ENCODE data around the gene CPTP. TPM values are rescaled to one million over a fixed set of nuclear protein-coding genes. Genes with fewer than 3 reads are reported as not detected.

Gene CPTP
- total RNA-seq, 1 donor: 17.7 TPM

GRCh38 chr1:1373815-1374588 lies 49.4 kb downstream of the CPTP start:
- no peak for DNase-seq (ENCODE audit: low read depth)
- H3K4me3 ChIP-seq (ENCODE audit: low read depth, low read length): peak overlapping the region; percentile 90
- TF ChIP-seq CTCF (IDR thresholded peaks at IDR 0.05; ENCODE audit: insufficient read depth, low read length): no peak

DNA sequence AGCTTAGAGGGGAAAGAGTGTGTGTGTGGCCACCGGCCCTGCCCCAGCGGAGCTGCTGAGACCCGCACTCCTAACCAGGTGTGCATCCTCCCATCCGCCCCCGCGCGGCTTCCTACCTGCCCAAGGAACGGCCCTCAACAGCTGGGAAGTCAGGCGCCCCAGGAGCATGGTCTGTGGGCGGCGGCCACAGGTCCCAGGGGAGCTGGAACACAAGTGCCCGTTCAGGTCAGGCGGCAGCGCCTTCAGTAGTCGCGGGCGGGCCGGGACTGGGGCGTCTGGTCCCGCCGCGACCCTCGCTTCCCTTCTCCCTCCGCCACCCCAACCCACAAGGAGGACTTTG lies 50.0 kb downstream of the CPTP start:
- no peak for TF ChIP-seq CTCF (IDR thresholded peaks at IDR 0.05; ENCODE audit: insufficient read depth, low read length)
- DNase-seq (ENCODE audit: low read depth): no peak
- H3K4me3 ChIP-seq (ENCODE audit: low read depth, low read length): peak overlapping the region; percentile 90

DNA sequence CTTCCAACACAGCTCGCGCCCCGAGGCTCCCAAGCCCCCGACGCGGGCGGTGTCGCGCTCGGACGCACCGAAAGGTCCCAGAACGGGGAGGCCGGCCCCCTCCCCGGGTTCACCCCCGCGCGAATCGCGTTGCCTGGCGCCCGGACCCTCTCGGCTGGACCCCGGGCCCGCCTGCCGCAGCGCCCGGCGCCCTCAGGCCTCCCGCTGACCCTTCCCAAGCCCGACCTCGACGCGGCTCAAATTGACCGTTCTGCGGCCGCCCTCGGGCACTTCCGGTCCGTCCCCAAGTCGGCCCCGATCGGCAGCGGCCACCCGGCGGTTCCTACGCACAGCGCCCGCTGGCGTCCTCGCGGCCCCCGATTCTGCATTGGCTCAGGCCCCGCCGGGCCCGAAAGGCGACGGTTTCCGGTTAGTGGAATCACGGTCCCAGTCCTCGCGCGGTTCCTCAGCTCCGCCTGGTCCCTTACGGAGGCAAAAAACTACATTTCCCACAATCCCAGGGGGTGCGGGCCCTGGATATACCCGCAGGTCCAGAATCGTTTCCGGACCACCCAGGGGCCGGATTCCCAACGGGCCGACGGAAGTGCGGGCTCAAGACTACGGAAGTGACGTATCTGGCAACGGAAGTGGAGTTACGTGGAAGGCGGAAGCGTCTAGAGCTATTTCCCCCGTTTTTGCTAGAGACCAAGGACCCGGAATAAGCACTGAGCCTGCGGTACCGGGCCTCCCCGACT lies 50.5 kb downstream of the CPTP start, which contains the start of gene AURKAIP1:
TSS of gene AURKAIP1 (minus strand) at position 279 of the 734 bp plus-strand sequence. CDS start 451 bp downstream, outside the sequence.
- H3K4me3 ChIP-seq (ENCODE audit: low read depth, low read length): peak within 1 kb of the TSS; percentile 90
- peak; percentile 100 for DNase-seq (ENCODE audit: low read depth)
- TF ChIP-seq CTCF (IDR thresholded peaks at IDR 0.05; ENCODE audit: insufficient read depth, low read length): peak; percentile 34

DNA sequence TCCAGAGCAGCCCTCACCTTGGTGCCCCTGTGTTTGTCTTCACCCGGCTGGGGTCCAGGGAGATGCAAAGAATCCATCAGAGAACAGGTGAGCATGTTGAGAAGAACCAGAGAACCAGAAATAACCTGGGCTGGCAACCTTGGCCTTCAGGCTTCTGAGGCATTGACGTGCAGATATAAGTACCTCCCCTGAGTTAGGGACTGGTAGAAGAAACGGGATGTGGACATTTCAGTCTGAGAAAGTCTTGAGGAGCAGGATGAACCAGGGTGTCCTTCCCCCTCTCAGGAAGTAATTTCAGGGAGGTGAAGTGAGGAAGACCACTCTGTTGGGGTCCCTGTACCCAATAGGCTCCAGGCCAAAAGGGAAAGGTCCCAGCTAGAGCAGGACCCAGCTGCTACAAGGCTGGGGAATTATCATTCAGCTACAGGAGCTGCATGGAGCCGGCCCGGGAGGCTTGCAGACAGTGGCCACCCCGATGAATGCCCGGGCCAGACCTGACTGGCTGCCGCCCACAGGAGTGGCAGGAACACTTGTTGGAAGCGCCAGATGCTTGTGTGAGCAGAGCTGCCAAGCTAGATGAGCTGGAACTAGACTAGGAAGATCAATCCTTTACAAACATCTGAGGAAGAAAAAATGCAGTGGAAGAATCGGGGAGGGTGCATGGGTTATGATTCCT lies 52.1 kb downstream of the CPTP start:
- no peak overlapping the region for H3K4me3 ChIP-seq (ENCODE audit: low read depth, low read length)
- no peak for DNase-seq (ENCODE audit: low read depth)
- no peak for TF ChIP-seq CTCF (IDR thresholded peaks at IDR 0.05; ENCODE audit: insufficient read depth, low read length)

GRCh38 chr1:1377540-1378205 lies 53.1 kb downstream of the CPTP start:
- TF ChIP-seq CTCF (IDR thresholded peaks at IDR 0.05; ENCODE audit: insufficient read depth, low read length): no peak
- no peak for DNase-seq (ENCODE audit: low read depth)
- no peak overlapping the region for H3K4me3 ChIP-seq (ENCODE audit: low read depth, low read length)

Small RNA genes lying within 50 kb of the gene (small RNA-seq; reads per million reads assigned to genes)
- gene MIR6726: not detected

Other genes with a start within 250 kb of the CPTP start
- gene C1orf159, start 208.7 kb upstream of the CPTP start, total RNA-seq (ENCODE audit: low replicate concordance): 6.1 and 7.7 TPM in 2 replicates
- gene TTLL10, start 150.9 kb upstream of the CPTP start, total RNA-seq (ENCODE audit: low replicate concordance): not detected in 2 replicates
- gene TNFRSF18, start 118.2 kb upstream of the CPTP start, total RNA-seq (ENCODE audit: low replicate concordance): not detected in 2 replicates
- 0.65 TPM in 1 of 2 replicates, not detected in the other for gene TNFRSF4, start 110.6 kb upstream of the CPTP start, total RNA-seq (ENCODE audit: low replicate concordance)
- gene SDF4, start 92.8 kb upstream of the CPTP start, total RNA-seq (ENCODE audit: low replicate concordance): 91.6 and 126 TPM in 2 replicates
- gene B3GALT6, start 92.6 kb upstream of the CPTP start, total RNA-seq (ENCODE audit: low replicate concordance): 24.7 and 37.1 TPM in 2 replicates
- 0.65 and 1.4 TPM in 2 replicates for gene C1QTNF12, start 78.1 kb upstream of the CPTP start, total RNA-seq (ENCODE audit: low replicate concordance)
- 19.9 and 35.3 TPM in 2 replicates for gene UBE2J2, start 50.9 kb upstream of the CPTP start, total RNA-seq (ENCODE audit: low replicate concordance)
- gene SCNN1D, start 44.4 kb upstream of the CPTP start, total RNA-seq (ENCODE audit: low replicate concordance): 0.54 and 0.74 TPM in 2 replicates
- 43.2 and 106 TPM in 2 replicates for gene ACAP3, start 16.9 kb upstream of the CPTP start, total RNA-seq (ENCODE audit: low replicate concordance)
- gene PUSL1, start 16.2 kb upstream of the CPTP start, total RNA-seq (ENCODE audit: low replicate concordance): 21.3 and 25.9 TPM in 2 replicates
- 35.0 and 53.1 TPM in 2 replicates for gene INTS11, start 142 bp upstream of the CPTP start, total RNA-seq (ENCODE audit: low replicate concordance)
- gene TAS1R3, start 6.5 kb downstream of the CPTP start, total RNA-seq (ENCODE audit: low replicate concordance): 0.09 and 0.57 TPM in 2 replicates
- gene DVL1, start 24.6 kb downstream of the CPTP start, total RNA-seq (ENCODE audit: low replicate concordance): 31.3 and 89.0 TPM in 2 replicates
- gene MXRA8, start 33.8 kb downstream of the CPTP start, total RNA-seq (ENCODE audit: low replicate concordance): 367 and 605 TPM in 2 replicates
- 71.1 and 82.0 TPM in 2 replicates for gene AURKAIP1, start 50.4 kb downstream of the CPTP start, total RNA-seq (ENCODE audit: low replicate concordance)
- gene CCNL2, start 74.5 kb downstream of the CPTP start, total RNA-seq (ENCODE audit: low replicate concordance): 102 and 133 TPM in 2 replicates
- 104 and 123 TPM in 2 replicates for gene MRPL20, start 82.5 kb downstream of the CPTP start, total RNA-seq (ENCODE audit: low replicate concordance)
- gene ANKRD65, start 96.5 kb downstream of the CPTP start, total RNA-seq (ENCODE audit: low replicate concordance): 1.7 and 2.4 TPM in 2 replicates
- gene VWA1, start 110.9 kb downstream of the CPTP start, total RNA-seq (ENCODE audit: low replicate concordance): 1.8 and 2.9 TPM in 2 replicates
- under 0.01 TPM in 1 of 2 replicates, not detected in the other for gene ATAD3C, start 124.9 kb downstream of the CPTP start, total RNA-seq (ENCODE audit: low replicate concordance)
- 5.2 and 15.7 TPM in 2 replicates for gene ATAD3B, start 147.0 kb downstream of the CPTP start, total RNA-seq (ENCODE audit: low replicate concordance)
- 28.0 and 35.6 TPM in 2 replicates for gene ATAD3A, start 187.4 kb downstream of the CPTP start, total RNA-seq (ENCODE audit: low replicate concordance)
- 0.82 and 3.6 TPM in 2 replicates for gene TMEM240, start 215.8 kb downstream of the CPTP start, total RNA-seq (ENCODE audit: low replicate concordance)